ENCODE results near the gene PARD6G.

GRCh38 chr18:80198391-80198790 lies 48.9 kb downstream of the PARD6G start:
- TF ChIP-seq, protein P1, sequence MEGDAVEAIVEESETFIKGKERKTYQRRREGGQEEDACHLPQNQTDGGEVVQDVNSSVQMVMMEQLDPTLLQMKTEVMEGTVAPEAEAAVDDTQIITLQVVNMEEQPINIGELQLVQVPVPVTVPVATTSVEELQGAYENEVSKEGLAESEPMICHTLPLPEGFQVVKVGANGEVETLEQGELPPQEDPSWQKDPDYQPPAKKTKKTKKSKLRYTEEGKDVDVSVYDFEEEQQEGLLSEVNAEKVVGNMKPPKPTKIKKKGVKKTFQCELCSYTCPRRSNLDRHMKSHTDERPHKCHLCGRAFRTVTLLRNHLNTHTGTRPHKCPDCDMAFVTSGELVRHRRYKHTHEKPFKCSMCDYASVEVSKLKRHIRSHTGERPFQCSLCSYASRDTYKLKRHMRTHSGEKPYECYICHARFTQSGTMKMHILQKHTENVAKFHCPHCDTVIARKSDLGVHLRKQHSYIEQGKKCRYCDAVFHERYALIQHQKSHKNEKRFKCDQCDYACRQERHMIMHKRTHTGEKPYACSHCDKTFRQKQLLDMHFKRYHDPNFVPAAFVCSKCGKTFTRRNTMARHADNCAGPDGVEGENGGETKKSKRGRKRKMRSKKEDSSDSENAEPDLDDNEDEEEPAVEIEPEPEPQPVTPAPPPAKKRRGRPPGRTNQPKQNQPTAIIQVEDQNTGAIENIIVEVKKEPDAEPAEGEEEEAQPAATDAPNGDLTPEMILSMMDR (IDR thresholded peaks at IDR 0.05) = no peak
- TF ChIP-seq EP300 (IDR thresholded peaks at IDR 0.05) = no peak
